ENCODE data around the gene TIAM1. TPM values are rescaled to one million over a fixed set of nuclear protein-coding genes. Genes with fewer than 3 reads are reported as not detected.
A peak's percentile ranks its signal among the peaks of the same experiment; 100 is the strongest.

The TIAM1 gene
- total RNA-seq, 1 experiment from 2014 or later = 28.7 TPM

- peaks cover 17% of the 10 kb centered on the region for H3K4me1 Mint-ChIP-seq
- H3K4me3 Mint-ChIP-seq = no peak overlapping the region
- no peak for TF ChIP-seq NR2C2 (CRISPR knock-in tag; IDR thresholded peaks at IDR 0.05)
- no peak for TF ChIP-seq PRRX2 (CRISPR knock-in tag; IDR thresholded peaks at IDR 0.05)
- no peak for TF ChIP-seq ZBTB43 (CRISPR knock-in tag; IDR thresholded peaks at IDR 0.05)
- no peak for TF ChIP-seq RORB (CRISPR knock-in tag; IDR thresholded peaks at IDR 0.05)
- TF ChIP-seq SP1 (CRISPR knock-in tag; conservative IDR thresholded peaks at IDR 0.05) = no peak
- no peak for DNase-seq (ENCODE audit: low spot score)
- POLR2A ChIA-PET = no interaction called here
- no peaks in the 10 kb centered on the region for H3K9me3 Mint-ChIP-seq
- CTCF ChIA-PET = no interaction called here
- no peaks in the 10 kb centered on the region for H3K36me3 Mint-ChIP-seq
- H3K27ac Mint-ChIP-seq = no peak overlapping the region
- no peak for ATAC-seq
- H3K27me3 Mint-ChIP-seq (ENCODE audit: low read depth) = no peaks in the 10 kb centered on the region
Measured at GRCh38 chr21:31386006-31386405, 41.9 kb upstream of the TIAM1 start.

GRCh38 chr21:31383770-31384169, 39.7 kb upstream of the TIAM1 start:
- ChIA-PET POLR2A (no interaction called here), CTCF (no interaction called here)
- Mint-ChIP-seq H3K36me3 (no peaks in the 10 kb centered on the region), H3K4me3 (no peak overlapping the region), H3K27ac (peak overlapping the region; percentile 71; the same call in 1 of the 2 replicates), H3K27me3 (ENCODE audit: low read depth) (no peaks in the 10 kb centered on the region), H3K4me1 (peaks cover 17% of the 10 kb centered on the region), H3K9me3 (0 out of 2 replicates have a peak, but pooled peaks cover 2% of the 10 kb centered on the region)
- no peak for ATAC-seq
- TF ChIP-seq SOX15 (CRISPR knock-in tag; IDR thresholded peaks at IDR 0.05) (no peak), TP53 (CRISPR knock-in tag; IDR thresholded peaks at IDR 0.05) (no peak), GRHL2 (CRISPR knock-in tag; IDR thresholded peaks at IDR 0.05; ENCODE audit: insufficient replicate concordance, severe bottlenecking) (no peak), MYBL2 (CRISPR knock-in tag; IDR thresholded peaks at IDR 0.05) (no peak), PRDM15 (CRISPR knock-in tag; IDR thresholded peaks at IDR 0.05) (no peak), FOXJ3 (CRISPR knock-in tag; IDR thresholded peaks at IDR 0.05; ENCODE audit: borderline replicate concordance) (no peak)
- TF ChIP-seq, protein P1, sequence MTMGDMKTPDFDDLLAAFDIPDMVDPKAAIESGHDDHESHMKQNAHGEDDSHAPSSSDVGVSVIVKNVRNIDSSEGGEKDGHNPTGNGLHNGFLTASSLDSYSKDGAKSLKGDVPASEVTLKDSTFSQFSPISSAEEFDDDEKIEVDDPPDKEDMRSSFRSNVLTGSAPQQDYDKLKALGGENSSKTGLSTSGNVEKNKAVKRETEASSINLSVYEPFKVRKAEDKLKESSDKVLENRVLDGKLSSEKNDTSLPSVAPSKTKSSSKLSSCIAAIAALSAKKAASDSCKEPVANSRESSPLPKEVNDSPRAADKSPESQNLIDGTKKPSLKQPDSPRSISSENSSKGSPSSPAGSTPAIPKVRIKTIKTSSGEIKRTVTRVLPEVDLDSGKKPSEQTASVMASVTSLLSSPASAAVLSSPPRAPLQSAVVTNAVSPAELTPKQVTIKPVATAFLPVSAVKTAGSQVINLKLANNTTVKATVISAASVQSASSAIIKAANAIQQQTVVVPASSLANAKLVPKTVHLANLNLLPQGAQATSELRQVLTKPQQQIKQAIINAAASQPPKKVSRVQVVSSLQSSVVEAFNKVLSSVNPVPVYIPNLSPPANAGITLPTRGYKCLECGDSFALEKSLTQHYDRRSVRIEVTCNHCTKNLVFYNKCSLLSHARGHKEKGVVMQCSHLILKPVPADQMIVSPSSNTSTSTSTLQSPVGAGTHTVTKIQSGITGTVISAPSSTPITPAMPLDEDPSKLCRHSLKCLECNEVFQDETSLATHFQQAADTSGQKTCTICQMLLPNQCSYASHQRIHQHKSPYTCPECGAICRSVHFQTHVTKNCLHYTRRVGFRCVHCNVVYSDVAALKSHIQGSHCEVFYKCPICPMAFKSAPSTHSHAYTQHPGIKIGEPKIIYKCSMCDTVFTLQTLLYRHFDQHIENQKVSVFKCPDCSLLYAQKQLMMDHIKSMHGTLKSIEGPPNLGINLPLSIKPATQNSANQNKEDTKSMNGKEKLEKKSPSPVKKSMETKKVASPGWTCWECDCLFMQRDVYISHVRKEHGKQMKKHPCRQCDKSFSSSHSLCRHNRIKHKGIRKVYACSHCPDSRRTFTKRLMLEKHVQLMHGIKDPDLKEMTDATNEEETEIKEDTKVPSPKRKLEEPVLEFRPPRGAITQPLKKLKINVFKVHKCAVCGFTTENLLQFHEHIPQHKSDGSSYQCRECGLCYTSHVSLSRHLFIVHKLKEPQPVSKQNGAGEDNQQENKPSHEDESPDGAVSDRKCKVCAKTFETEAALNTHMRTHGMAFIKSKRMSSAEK (CRISPR knock-in tag; IDR thresholded peaks at IDR 0.05; ENCODE audit: borderline replicate concordance) = no peak
- TF ChIP-seq, protein P2, sequence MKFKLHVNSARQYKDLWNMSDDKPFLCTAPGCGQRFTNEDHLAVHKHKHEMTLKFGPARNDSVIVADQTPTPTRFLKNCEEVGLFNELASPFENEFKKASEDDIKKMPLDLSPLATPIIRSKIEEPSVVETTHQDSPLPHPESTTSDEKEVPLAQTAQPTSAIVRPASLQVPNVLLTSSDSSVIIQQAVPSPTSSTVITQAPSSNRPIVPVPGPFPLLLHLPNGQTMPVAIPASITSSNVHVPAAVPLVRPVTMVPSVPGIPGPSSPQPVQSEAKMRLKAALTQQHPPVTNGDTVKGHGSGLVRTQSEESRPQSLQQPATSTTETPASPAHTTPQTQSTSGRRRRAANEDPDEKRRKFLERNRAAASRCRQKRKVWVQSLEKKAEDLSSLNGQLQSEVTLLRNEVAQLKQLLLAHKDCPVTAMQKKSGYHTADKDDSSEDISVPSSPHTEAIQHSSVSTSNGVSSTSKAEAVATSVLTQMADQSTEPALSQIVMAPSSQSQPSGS (CRISPR knock-in tag; IDR thresholded peaks at IDR 0.05; ENCODE audit: borderline replicate concordance, low read depth) = no peak
- no peak for DNase-seq (ENCODE audit: low spot score)

Measured in WTC11 (cell line).